Coronary artery (tissue), 2 donors: ENCODE results near the gene NCKAP5.

Experiments used
- DNase-seq: peaks from one replicate; pipeline ENCODE4 v3.0.0-alpha.2; 2017; ENCODE audit warnings: low spot score
- H3K27ac ChIP-seq, 2 donors: fragments of 200-600 bp; sonication (generic); one replicate each; pipeline ENCODE4 v1.5.1; 2016 to 2019
- H3K4me3 ChIP-seq: fragments of 200-600 bp; sonication (generic); 2 replicates; pipeline ENCODE4 v1.5.1; 2016; ENCODE audit warnings: mild to moderate bottlenecking, moderate library complexity
- CTCF ChIP-seq: fragments of 200-600 bp; sonication (generic); IDR thresholded peaks from one replicate; pipeline ENCODE4 v1.5.1; 2019; ENCODE audit warnings: antibody characterized with exemption

The NCKAP5 gene

GRCh38 chr2:132795220-132795619 lies 773.0 kb downstream of the NCKAP5 start:
- no peak for DNase-seq
- H3K27ac ChIP-seq: no peak overlapping the region
- H3K4me3 ChIP-seq: no peak overlapping the region
- no peak for TF ChIP-seq CTCF

DNA sequence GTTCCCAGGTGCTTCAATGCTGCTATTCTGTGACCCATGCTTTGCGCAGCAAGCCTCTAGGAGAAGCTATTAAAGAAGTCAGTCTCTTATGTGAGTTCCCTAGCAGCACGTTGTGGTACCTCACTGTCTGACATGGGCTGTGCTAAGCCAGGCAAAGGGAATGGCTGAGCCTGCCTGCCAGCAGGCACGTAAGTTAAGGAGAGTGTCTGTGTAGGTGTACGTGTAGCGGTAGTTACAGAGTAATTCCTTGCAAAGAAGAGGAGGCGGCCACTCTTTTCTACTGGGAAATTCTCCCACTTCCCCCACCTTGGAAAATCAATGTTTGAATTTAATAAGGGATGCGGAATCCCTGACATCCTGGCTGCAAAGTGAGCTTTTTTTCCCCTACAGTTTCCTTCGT lies 774.7 kb downstream of the NCKAP5 start:
- H3K4me3 ChIP-seq: no peak overlapping the region
- no peak overlapping the region for H3K27ac ChIP-seq
- TF ChIP-seq CTCF: no peak
- DNase-seq: no peak

GRCh38 chr2:132790207-132790785 lies 778.0 kb downstream of the NCKAP5 start:
- Histone ChIP-seq H3K27ac (no peak overlapping the region), H3K4me3 (no peak overlapping the region)
- DNase-seq: no peak
- TF ChIP-seq CTCF: no peak

DNA sequence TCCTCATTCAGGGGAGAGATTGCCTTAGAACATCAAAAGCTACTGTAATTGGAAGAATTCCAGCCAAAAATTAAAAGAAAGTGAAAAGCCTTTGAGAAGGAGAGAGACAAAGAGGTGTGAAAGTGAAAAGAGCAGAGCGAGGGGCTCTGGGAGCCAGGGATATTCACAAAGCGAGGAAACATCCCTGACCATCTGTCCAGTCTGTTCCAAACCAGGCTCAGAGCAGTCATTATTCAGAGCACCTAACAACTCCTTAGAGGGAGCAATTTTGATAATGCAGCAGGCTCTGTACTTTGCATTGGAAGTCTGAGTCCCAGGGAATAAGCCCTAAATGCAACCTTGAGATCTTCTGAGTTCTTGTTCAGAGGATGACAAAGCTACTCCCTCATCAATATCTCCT lies 779.2 kb downstream of the NCKAP5 start:
- DNase-seq: no peak
- H3K27ac ChIP-seq: no peak overlapping the region
- no peak for TF ChIP-seq CTCF
- no peak overlapping the region for H3K4me3 ChIP-seq

- H3K27ac ChIP-seq: no peak overlapping the region
- TF ChIP-seq CTCF: no peak
- H3K4me3 ChIP-seq: no peak overlapping the region
- DNase-seq: no peak
These were observed 779.9 kb downstream of the NCKAP5 start for GRCh38 chr2:132788310-132788838.

- no peak overlapping the region for H3K27ac ChIP-seq
- TF ChIP-seq CTCF: no peak
- DNase-seq: no peak
- no peak overlapping the region for H3K4me3 ChIP-seq
These were observed 784.4 kb downstream of the NCKAP5 start for GRCh38 chr2:132783883-132784282.

- Histone ChIP-seq H3K27ac (no peak overlapping the region), H3K4me3 (no peak overlapping the region)
- DNase-seq: no peak
These were observed 786.0 kb downstream of the NCKAP5 start for GRCh38 chr2:132782176-132782783.

More at GRCh38 chr2:132782176-132782783, 786.0 kb downstream of the NCKAP5 start:
- TF ChIP-seq CTCF: no peak
